Measurements from ENCODE around the gene KLRB1.
"Not testable (repeated sequence)": the region's sequence is repeated elsewhere in the genome, so short reads cannot be mapped to it uniquely, and the experiment has no call there.

The KLRB1 gene

GRCh38 chr12:9636150-9636850, 28.6 kb upstream of the KLRB1 start:
- Mint-ChIP-seq H3K27ac (peak overlapping the region; percentile 57), H3K4me3 (no peak overlapping the region), H3K36me3 (ENCODE audit: low read depth) (peaks cover 32% of the 10 kb centered on the region), H3K4me1 (peaks cover 52% of the 10 kb centered on the region), H3K27me3 (no peaks in the 10 kb centered on the region), H3K9me3 (peaks cover 11% of the 10 kb centered on the region)
- DNase-seq (no peak), ATAC-seq (no peak)

GRCh38 chr12:9634969-9635754, 27.4 kb upstream of the KLRB1 start:
- ATAC-seq, result no peak
- H3K27ac Mint-ChIP-seq, result peak overlapping the region; percentile 57
- peaks cover 52% of the 10 kb centered on the region for H3K4me1 Mint-ChIP-seq
- peaks cover 24% of the 10 kb centered on the region for H3K36me3 Mint-ChIP-seq (ENCODE audit: low read depth)
- H3K4me3 Mint-ChIP-seq, result peak overlapping the region; percentile 5
- no peak for DNase-seq
- H3K9me3 Mint-ChIP-seq, result peaks cover 4% of the 10 kb centered on the region
- no peaks in the 10 kb centered on the region for H3K27me3 Mint-ChIP-seq

- H3K4me1 Mint-ChIP-seq, result peaks cover 49% of the 10 kb centered on the region
- H3K36me3 Mint-ChIP-seq (ENCODE audit: low read depth), result peaks cover 20% of the 10 kb centered on the region
- no peaks in the 10 kb centered on the region for H3K9me3 Mint-ChIP-seq
- DNase-seq, result peak; percentile 84
- H3K27ac Mint-ChIP-seq, result peak overlapping the region; percentile 82
- no peaks in the 10 kb centered on the region for H3K27me3 Mint-ChIP-seq
- peak; percentile 65 for ATAC-seq
- H3K4me3 Mint-ChIP-seq, result peak overlapping the region; percentile 54
Measured at GRCh38 chr12:9634177-9634803, 26.6 kb upstream of the KLRB1 start.

GRCh38 chr12:9632766-9633165, 25.1 kb upstream of the KLRB1 start:
- DNase-seq, result no peak
- no peaks in the 10 kb centered on the region for H3K9me3 Mint-ChIP-seq
- no peaks in the 10 kb centered on the region for H3K27me3 Mint-ChIP-seq
- peaks cover 41% of the 10 kb centered on the region for H3K4me1 Mint-ChIP-seq
- H3K27ac Mint-ChIP-seq, result no peak overlapping the region
- H3K36me3 Mint-ChIP-seq (ENCODE audit: low read depth), result peaks cover 16% of the 10 kb centered on the region
- no peak for ATAC-seq
- no peak overlapping the region for H3K4me3 Mint-ChIP-seq

GRCh38 chr12:9626821-9627220, 19.1 kb upstream of the KLRB1 start:
- DNase-seq, result no peak
- Mint-ChIP-seq H3K27me3 (no peaks in the 10 kb centered on the region), H3K4me3 (no peak overlapping the region), H3K9me3 (peaks cover 18% of the 10 kb centered on the region), H3K4me1 (peaks cover 9% of the 10 kb centered on the region), H3K27ac (no peak overlapping the region), H3K36me3 (ENCODE audit: low read depth) (peaks cover 18% of the 10 kb centered on the region)
- ATAC-seq, result peak; percentile 20

- H3K4me3 Mint-ChIP-seq, result no peak overlapping the region
- H3K4me1 Mint-ChIP-seq, result peaks cover 9% of the 10 kb centered on the region
- H3K36me3 Mint-ChIP-seq (ENCODE audit: low read depth), result peaks cover 18% of the 10 kb centered on the region
- DNase-seq (no peak), ATAC-seq (no peak)
- H3K27me3 Mint-ChIP-seq, result no peaks in the 10 kb centered on the region
- peaks cover 18% of the 10 kb centered on the region for H3K9me3 Mint-ChIP-seq
- H3K27ac Mint-ChIP-seq, result no peak overlapping the region
Measured at GRCh38 chr12:9626291-9626690, 18.6 kb upstream of the KLRB1 start.

- Mint-ChIP-seq H3K36me3 (ENCODE audit: low read depth) (peaks cover 19% of the 10 kb centered on the region), H3K27ac (no peak overlapping the region), H3K9me3 (peaks cover 18% of the 10 kb centered on the region), H3K4me1 (peaks cover 9% of the 10 kb centered on the region), H3K4me3 (no peak overlapping the region), H3K27me3 (no peaks in the 10 kb centered on the region)
- DNase-seq, result no peak
- ATAC-seq, result no peak
Measured at GRCh38 chr12:9625019-9625418, 17.3 kb upstream of the KLRB1 start.

GRCh38 chr12:9619411-9620179, 11.9 kb upstream of the KLRB1 start:
- H3K4me3 Mint-ChIP-seq, result no peak overlapping the region
- peaks cover 11% of the 10 kb centered on the region for H3K9me3 Mint-ChIP-seq
- peaks cover 16% of the 10 kb centered on the region for H3K36me3 Mint-ChIP-seq (ENCODE audit: low read depth)
- no peak for DNase-seq
- peaks cover 35% of the 10 kb centered on the region for H3K4me1 Mint-ChIP-seq
- no peak overlapping the region for H3K27ac Mint-ChIP-seq
- no peak for ATAC-seq
- H3K27me3 Mint-ChIP-seq, result no peaks in the 10 kb centered on the region

- H3K4me3 Mint-ChIP-seq, H3K9me3 Mint-ChIP-seq, H3K27me3 Mint-ChIP-seq, DNase-seq, ATAC-seq: not testable (repeated sequence)
- H3K36me3 Mint-ChIP-seq (ENCODE audit: low read depth), result peaks cover 10% of the 10 kb centered on the region
- H3K4me1 Mint-ChIP-seq, result peaks cover 41% of the 10 kb centered on the region
- peak overlapping the region; percentile 16 for H3K27ac Mint-ChIP-seq
Measured at GRCh38 chr12:9618906-9619305, 11.2 kb upstream of the KLRB1 start.

- Mint-ChIP-seq H3K9me3 (peaks cover 4% of the 10 kb centered on the region), H3K27ac (no peak overlapping the region), H3K27me3 (no peaks in the 10 kb centered on the region), H3K4me1 (peaks cover 51% of the 10 kb centered on the region), H3K4me3 (no peak overlapping the region), H3K36me3 (ENCODE audit: low read depth) (peaks cover 3% of the 10 kb centered on the region)
- ATAC-seq (no peak), DNase-seq (no peak)
Measured at GRCh38 chr12:9617124-9617523, 9.4 kb upstream of the KLRB1 start.

- Mint-ChIP-seq H3K27ac (peak overlapping the region; percentile 70), H3K4me1 (peaks cover 58% of the 10 kb centered on the region), H3K36me3 (ENCODE audit: low read depth) (peaks cover 5% of the 10 kb centered on the region), H3K27me3 (no peaks in the 10 kb centered on the region), H3K9me3 (peaks cover 10% of the 10 kb centered on the region), H3K4me3 (peak overlapping the region; percentile 39)
- no peak for DNase-seq
- no peak for ATAC-seq
Measured at GRCh38 chr12:9615420-9616136, 7.9 kb upstream of the KLRB1 start.

GRCh38 chr12:9610606-9611005, 2.9 kb upstream of the KLRB1 start:
- H3K4me3 Mint-ChIP-seq; H3K36me3 Mint-ChIP-seq (ENCODE audit: low read depth); H3K9me3 Mint-ChIP-seq; ATAC-seq; H3K27me3 Mint-ChIP-seq; H3K27ac Mint-ChIP-seq; DNase-seq: not testable (repeated sequence)
- H3K4me1 Mint-ChIP-seq, result peaks cover 45% of the 10 kb centered on the region

- peaks cover 19% of the 10 kb centered on the region for H3K4me1 Mint-ChIP-seq
- DNase-seq (no peak), ATAC-seq (no peak)
- H3K4me3 Mint-ChIP-seq, result peak overlapping the region; percentile 55
- no peaks in the 10 kb centered on the region for H3K27me3 Mint-ChIP-seq
- H3K9me3 Mint-ChIP-seq, result peaks cover 6% of the 10 kb centered on the region
- H3K27ac Mint-ChIP-seq, result no peak overlapping the region
- peaks cover 9% of the 10 kb centered on the region for H3K36me3 Mint-ChIP-seq (ENCODE audit: low read depth)
Measured at GRCh38 chr12:9606736-9607372, 862 bp downstream of the KLRB1 start.

Measured in activated naive CD8-positive, alpha-beta T cell treated with anti-CD3 and anti-CD28 coated beads, Interleukin-2, amount 50 U/mL, for 24 hours (primary cell).